Jurkat, Clone E6-1 (cell line): ENCODE results near the gene FBXL19.
"Not testable (repeated sequence)": the region's sequence is repeated elsewhere in the genome, so short reads cannot be mapped to it uniquely, and the experiment has no call there.

Experiments used
- DNase-seq: peaks from one replicate; pipeline ENCODE4 v3.0.0-alpha.2; 2011; ENCODE audit warnings: low read depth, low spot score
- H3K4me3 ChIP-seq: 2 replicates; pipeline ENCODE4 v1.5.1; 2011; ENCODE audit warnings: mild to moderate bottlenecking, low read length, control low read depth, moderate library complexity

FBXL19 gene

GRCh38 chr16:30939571-30939970, 16.2 kb downstream of the FBXL19 start:
- not testable (repeated sequence) for H3K4me3 ChIP-seq, DNase-seq

- DNase-seq, result no peak
- no peak overlapping the region for H3K4me3 ChIP-seq
These were observed 18.4 kb downstream of the FBXL19 start for GRCh38 chr16:30941600-30942425.

- DNase-seq, result no peak
- no peak overlapping the region for H3K4me3 ChIP-seq
These were observed 19.0 kb downstream of the FBXL19 start for GRCh38 chr16:30942426-30942806.

GRCh38 chr16:30944352-30944751, 21.0 kb downstream of the FBXL19 start:
- no peak for DNase-seq
- H3K4me3 ChIP-seq, result no peak overlapping the region

GRCh38 chr16:30946671-30947540, 23.5 kb downstream of the FBXL19 start:
- no peak overlapping the region for H3K4me3 ChIP-seq
- no peak for DNase-seq

- H3K4me3 ChIP-seq, result no peak overlapping the region
- DNase-seq, result no peak
These were observed 24.1 kb downstream of the FBXL19 start for GRCh38 chr16:30947541-30947858.

GRCh38 chr16:30947859-30948666, 24.7 kb downstream of the FBXL19 start:
- no peak for DNase-seq
- H3K4me3 ChIP-seq, result no peak overlapping the region

- H3K4me3 ChIP-seq, result peak within 1 kb of the TSS; percentile 15; the same call in 1 of the 2 replicates
- no peak for DNase-seq
These were observed 25.6 kb downstream of the FBXL19 start, which contains the start of gene ORAI3 for GRCh38 chr16:30948667-30949649. ORAI3 (plus strand) TSS chr16:30949068; CDS start chr16:30949290, 222 bp downstream.

- peak overlapping the region; percentile 15; the same call in 1 of the 2 replicates for H3K4me3 ChIP-seq
These were observed 26.5 kb downstream of the FBXL19 start for GRCh38 chr16:30949650-30950515.

GRCh38 chr16:30950516-30951065, 27.2 kb downstream of the FBXL19 start:
- no peak overlapping the region for H3K4me3 ChIP-seq

More at GRCh38 chr16:30949650-30950515, 26.5 kb downstream of the FBXL19 start:
- peak; percentile 73 for DNase-seq

GRCh38 chr16:30951193-30951592, 27.8 kb downstream of the FBXL19 start:
- no peak overlapping the region for H3K4me3 ChIP-seq
- DNase-seq, result no peak

More at GRCh38 chr16:30950516-30951065, 27.2 kb downstream of the FBXL19 start:
- DNase-seq, result no peak

GRCh38 chr16:30951750-30952149, 28.4 kb downstream of the FBXL19 start:
- no peak overlapping the region for H3K4me3 ChIP-seq
- no peak for DNase-seq

- DNase-seq, result no peak
These were observed 29.7 kb downstream of the FBXL19 start for GRCh38 chr16:30953111-30953510.

GRCh38 chr16:30953511-30954124, 30.2 kb downstream of the FBXL19 start:
- H3K4me3 ChIP-seq, result no peak overlapping the region
- DNase-seq, result peak; percentile 91

More at GRCh38 chr16:30953111-30953510, 29.7 kb downstream of the FBXL19 start:
- H3K4me3 ChIP-seq, result no peak overlapping the region

- DNase-seq, result no peak
- H3K4me3 ChIP-seq, result no peak overlapping the region
These were observed 31.6 kb downstream of the FBXL19 start for GRCh38 chr16:30954993-30955392.

- DNase-seq, result peak; percentile 86
These were observed 33.5 kb downstream of the FBXL19 start for GRCh38 chr16:30956601-30957455.

More at GRCh38 chr16:30956601-30957455, 33.5 kb downstream of the FBXL19 start:
- H3K4me3 ChIP-seq, result peak overlapping the region; percentile 93
